PC-9 (cell line): ENCODE measurements around the gene CCDC12.

Source experiments
- EZH2 ChIP-seq: fragments of 200-600 bp; sonication (generic); IDR thresholded peaks from 2 replicates; pipeline ENCODE4 v1.8.0; 2017; ENCODE audit warnings: antibody characterized with exemption, low read depth
- TF ChIP-seq, protein P1 (sequence below): fragments of 200-600 bp; sonication (generic); conservative IDR thresholded peaks from 2 replicates; pipeline ENCODE4 v1.6.1; 2017; ENCODE audit warnings: mixed run types, antibody characterized with exemption, mild to moderate bottlenecking, moderate library complexity

- TF ChIP-seq, protein P1, sequence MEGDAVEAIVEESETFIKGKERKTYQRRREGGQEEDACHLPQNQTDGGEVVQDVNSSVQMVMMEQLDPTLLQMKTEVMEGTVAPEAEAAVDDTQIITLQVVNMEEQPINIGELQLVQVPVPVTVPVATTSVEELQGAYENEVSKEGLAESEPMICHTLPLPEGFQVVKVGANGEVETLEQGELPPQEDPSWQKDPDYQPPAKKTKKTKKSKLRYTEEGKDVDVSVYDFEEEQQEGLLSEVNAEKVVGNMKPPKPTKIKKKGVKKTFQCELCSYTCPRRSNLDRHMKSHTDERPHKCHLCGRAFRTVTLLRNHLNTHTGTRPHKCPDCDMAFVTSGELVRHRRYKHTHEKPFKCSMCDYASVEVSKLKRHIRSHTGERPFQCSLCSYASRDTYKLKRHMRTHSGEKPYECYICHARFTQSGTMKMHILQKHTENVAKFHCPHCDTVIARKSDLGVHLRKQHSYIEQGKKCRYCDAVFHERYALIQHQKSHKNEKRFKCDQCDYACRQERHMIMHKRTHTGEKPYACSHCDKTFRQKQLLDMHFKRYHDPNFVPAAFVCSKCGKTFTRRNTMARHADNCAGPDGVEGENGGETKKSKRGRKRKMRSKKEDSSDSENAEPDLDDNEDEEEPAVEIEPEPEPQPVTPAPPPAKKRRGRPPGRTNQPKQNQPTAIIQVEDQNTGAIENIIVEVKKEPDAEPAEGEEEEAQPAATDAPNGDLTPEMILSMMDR: no peak
- no peak for TF ChIP-seq EZH2
Measured at GRCh38 chr3:46934072-46934471, 42.5 kb downstream of the CCDC12 start.
